HG03025 (cell line): ENCODE results near the gene EIF1AD.
"Not testable (repeated sequence)": the region's sequence is repeated elsewhere in the genome, so short reads cannot be mapped to it uniquely, and the experiment has no call there.

Source experiments
- ATAC-seq: cut with Tn5 transposase; IDR thresholded peaks from one replicate; pipeline ENCODE4 v1.9.1; 2021; ENCODE audit warnings: mild to moderate bottlenecking, moderate library complexity; ENCODE audit not compliant: unreplicated experiment, low FRiP score

Gene EIF1AD

DNA sequence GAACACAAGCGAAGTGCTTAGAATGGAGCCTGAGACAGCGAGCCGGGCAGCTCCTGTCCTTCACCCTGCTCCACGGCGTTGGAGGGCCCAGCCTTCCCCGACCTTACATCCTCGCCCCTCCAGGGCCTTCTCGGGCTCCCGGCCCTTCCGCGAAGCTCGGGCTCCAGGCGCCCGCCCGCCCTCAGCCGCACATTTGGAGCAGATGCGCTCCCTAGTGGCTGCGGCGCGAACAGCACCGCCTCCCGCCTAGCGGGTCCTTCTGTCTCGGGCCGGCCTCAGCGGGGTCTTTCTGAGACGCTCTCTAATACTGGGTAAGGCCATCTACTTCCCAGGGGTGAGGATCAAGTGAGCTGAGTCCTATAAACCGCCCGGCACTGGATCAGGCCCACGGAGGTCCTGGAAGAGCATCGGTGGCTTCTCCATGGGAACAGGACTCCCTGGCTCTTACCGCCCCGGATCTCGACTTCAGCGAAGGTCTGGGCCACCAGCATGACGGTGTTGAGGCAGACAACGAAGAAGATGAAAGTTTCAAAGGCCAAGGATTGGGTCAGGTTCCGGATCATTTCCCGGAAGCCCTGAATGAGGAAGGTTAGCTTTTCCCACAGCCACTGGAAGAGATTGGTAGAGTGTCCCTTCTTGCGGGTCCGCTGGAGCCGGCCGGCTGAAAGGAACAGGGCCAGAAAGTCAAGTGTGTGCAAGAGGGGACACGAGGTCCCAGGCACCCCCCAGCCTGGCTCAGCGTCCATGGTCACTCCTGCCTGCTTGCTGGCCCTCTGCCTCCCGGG is 20.6 kb upstream of the EIF1AD start:
- ATAC-seq, result no peak

DNA sequence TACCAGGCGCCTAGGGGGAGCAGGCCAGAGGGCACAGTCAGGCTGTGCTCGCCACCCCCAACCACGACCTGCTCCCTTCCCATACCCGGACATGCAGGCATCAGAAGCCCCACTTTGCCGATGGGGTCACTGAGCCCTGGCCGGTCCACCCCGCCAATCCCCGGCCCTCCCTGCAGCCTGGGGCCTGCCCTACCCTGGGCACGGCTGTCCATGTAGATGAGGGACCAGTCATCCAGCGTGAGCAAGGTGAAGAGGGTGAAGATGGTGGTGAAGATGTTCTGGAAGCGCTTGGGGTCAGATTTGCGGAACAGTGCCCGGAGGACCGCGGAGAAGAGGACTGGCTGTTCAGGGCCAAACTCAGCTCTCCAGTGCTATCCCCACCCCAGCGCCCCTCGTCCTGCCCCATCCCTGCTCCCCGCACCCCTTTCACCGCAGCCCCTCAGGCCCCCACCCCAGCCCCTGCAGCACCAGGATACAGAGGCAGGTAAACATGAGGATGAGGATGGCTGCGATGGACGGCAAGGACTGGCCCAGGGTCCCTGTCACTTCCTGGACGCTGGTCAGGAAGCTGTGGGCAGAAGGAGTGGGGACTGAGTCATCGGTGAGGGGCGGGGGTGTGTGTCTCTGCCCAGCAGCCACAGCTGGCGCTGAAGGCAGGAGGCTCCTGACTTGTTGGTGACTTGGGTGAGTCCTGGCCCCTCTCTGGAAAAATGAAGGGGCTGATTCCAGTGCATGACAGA is 18.8 kb upstream of the EIF1AD start:
- no peak for ATAC-seq

DNA sequence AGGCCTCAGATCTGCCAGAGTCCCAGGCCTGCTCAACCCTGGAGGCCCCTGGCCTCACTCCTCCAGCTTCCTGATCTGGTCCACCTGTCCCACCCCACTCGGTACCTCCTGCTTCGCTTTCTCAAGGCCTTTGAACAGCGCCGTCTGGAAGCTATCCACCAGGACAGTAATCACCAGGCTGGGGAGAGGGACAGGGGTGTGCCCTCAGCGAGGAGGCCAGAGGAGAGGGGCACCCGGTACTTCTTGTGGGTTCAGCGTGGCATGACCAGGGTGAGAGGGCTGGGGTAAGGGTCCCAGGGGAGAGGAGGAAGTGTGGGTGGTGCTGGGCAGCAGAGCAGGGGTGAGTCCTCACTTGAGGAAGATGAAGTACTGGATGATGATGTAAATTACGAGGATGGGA is 18.3 kb upstream of the EIF1AD start:
- no peak for ATAC-seq

DNA sequence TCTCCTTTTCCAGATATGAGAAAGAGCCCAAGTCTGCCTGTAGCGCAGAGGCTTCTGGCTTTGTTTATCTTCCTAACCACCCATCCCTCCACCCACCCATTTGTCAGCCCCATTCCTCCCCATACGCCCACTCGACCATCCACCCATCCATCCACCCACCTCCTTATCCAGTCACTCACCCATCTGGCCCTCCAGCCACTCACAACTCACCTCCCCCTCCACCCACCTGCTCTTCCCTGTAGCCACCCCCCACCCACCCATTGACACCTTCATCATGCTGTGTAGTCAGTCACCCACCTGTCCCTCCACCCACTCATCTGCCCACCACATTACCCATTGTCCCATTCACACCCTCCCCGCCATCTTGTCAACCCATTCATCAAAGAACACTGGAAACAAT is 15.4 kb upstream of the EIF1AD start:
- ATAC-seq, result no peak

DNA sequence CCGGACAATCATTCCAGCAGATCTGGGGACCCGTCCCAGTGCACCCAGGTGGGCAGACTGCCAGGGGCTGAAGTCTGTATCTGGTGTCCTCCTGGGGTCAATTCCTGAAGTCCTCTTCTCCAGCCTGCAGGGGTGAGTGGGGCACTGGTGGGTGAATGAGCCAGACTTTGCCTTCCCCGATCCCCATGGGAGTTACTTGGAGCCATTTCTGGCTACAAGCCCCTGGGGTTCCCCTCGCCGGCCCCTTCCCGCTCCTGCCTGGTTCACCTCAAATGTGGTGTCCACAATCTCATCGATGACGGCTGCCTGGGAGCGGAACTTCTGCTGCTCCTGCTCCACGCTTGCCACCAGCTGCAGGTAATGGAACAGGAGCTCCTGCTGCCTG is 14.8 kb upstream of the EIF1AD start:
- ATAC-seq, result no peak

DNA sequence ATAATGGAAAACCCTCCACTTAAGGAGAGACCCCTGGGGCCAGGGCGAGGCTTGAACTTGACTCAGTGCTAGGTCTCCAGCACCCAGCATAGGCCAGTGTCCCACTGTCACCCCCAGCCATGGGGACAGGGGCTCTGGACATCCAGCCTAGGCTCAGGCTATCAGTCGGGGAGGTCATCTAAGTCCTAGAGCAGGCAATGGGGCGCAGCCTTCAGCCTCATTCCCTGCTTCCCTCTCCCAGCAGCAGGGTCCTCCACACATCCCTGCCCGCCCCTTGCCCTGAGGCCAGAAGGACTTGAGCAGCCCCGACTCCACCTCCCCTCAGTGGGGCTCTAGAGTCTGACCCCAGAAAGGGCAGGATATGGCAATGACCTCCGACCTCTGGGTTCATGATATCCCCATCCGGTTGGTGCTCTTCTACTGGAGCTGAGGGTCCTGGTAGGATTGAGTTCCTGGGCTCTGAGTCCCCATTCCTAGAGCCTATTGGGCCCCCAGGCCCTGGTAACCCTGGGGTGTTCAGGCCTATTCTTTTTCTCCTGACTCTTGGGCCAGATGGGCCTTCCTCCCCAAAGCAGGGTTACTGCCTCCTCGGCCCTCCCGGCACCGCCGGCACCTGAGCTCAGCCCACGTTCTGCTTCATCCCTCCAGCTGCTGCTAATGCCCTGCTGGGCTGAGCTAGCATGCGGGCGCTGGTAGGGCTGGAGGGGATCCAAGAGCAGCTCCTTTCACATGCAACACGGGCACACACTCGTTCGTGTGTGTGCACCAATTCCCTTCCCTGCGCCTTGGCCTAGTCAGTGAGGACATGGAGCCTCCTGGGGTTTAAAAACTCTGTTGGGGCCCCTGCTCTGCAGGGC is 14.2 kb upstream of the EIF1AD start:
- no peak for ATAC-seq

DNA sequence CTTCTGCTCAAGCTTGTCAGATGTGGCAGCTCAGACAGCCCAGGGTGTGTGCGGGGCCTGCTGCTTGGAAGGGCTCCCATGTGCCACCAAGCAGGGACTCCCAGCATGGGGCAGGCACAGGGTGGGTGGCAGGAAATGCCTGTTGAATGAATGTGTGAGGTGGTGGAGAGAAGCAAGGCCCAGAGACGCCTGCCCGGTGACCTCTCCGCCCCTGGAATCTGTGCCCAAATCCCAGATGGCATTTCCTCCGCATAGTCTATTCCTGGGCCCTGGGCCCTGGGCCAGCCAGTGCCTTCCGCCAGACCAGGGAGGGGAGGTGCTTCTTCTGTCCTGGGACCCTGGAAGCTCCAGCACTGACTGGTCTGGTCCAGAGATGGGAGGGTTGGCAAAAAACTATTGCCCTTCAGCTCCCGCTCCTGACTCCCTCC is 13.5 kb upstream of the EIF1AD start:
- ATAC-seq, result no peak

DNA sequence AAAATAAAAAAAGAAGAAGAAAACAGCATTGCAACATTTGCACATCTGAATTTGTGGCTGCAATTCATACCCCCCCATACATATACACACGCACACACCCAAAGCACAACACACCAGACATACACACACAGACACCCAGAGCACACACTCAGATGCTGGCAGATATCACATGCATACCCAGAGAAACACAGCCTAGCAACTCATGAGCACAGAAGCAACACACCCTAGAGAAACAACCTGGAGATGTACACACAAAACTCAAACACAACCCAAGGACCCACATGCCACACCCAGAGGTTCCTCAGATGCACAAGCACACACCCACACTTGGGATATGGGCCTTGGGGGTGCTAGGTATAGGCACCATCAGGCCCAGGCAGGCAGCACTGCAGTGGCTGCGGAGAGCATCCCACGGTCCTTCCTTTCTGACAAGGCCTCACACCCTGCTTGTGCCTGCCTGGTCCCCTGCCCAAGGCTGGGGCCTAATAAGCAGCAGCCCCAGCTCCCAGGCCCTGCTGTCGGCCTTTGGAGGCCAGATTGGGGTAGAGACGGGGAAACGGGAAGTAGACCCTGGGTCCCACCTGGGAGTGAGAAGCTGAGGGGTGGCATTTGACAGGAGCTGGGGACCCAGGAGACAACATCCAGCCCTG is 13.0 kb upstream of the EIF1AD start:
- ATAC-seq, result no peak

DNA sequence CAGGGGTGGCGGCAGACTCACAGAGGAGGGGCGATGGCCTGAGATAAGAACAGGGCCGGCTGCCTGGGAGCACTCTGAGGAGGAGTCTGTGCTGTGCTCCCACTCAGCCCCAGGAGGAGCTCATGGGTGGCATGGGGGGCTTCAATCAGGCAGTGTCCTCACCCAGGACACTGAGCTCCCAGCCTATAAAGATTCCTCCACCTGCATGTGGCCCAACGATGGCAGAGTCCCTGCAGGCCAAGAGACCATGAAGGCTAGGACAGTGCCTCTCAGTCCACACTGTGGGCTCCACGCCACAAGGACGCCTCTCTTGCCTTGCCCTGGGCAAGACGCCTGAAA is 11.8 kb upstream of the EIF1AD start:
- no peak for ATAC-seq

DNA sequence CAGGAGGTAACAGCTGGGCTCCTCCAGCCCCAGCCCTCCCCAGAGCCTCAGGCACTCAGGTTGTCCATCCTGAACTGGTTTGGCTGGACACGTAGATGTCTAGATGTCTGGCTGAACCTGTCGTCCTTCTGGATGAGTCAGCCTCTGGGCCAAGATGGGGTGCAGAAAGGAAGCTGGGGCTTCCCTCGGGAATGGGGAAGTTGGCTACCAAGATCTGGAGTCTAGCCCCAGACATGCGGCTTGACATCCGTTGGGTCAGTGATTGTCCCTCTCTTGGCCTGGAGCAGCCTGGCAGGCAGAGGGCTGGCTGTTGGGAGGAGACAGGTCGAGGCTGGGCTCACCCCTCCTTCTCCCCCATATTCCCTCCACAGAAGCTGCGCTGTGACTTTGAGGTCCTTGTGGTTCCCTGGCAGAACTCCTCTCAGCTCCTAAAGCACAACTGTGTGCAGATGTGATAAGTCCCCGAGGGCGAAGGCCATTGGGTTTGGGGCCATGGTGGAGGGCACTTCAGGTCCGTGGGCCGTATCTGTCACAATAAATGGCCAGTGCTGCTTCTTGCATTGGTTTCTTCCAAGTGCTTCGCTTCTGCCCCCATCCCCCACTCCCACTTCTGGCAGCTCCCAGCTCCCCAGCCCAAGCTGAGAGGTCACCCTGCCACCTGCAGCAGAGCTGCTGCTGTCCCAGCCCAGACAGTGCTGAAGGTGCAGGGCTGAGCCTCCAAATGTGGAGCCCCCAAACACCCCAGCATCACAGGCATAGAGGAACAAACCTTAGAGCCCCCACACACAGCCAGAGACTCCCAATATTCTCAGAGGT is 11.2 kb upstream of the EIF1AD start:
- no peak for ATAC-seq

DNA sequence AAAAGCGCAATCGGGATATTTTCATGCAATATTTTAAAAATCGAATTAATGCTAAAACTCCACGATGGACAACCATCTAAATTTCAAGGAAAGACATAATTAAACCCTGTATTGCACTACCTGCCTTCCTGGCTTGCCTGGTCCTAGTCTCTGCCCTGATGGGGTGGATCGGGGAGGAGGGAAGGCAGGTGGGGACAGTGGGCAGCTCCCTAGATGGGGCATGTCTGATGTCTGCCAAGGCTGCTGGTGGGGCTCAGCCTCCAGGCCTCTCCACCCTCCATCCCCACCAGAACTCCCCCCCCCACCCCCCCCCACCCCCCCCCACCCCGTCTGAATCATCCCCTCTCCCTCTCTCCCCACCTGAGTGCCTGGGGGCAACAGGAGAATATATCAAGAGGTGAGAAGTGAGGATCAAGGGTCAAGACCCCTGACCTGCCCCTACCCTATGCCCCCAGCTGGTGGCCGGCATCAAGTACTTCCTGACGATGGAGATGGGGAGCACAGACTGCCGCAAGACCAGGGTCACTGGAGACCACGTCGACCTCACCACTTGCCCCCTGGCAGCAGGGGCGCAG is 10.5 kb upstream of the EIF1AD start:
- ATAC-seq, result no peak

DNA sequence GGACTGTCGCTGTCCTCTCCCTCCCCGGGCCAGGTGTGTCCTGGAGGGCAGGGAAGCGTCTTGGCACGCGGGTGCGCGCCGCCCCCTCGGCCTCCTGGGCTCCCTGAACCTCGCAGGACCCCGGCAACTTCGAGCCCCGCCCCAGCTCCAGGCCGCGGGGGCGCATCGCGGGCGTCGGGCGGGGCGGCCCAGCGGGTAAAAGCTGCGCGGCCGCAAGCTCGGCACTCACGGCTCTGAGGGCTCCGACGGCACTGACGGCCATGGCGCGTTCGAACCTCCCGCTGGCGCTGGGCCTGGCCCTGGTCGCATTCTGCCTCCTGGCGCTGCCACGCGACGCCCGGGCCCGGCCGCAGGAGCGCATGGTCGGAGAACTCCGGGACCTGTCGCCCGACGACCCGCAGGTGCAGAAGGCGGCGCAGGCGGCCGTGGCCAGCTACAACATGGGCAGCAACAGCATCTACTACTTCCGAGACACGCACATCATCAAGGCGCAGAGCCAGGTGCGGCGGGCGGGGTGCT is 9.9 kb upstream of the EIF1AD start, which contains the start of gene CST6:
Gene CST6 (plus strand): TSS at position 224 of the 519 bp plus-strand sequence. CDS start 37 bp downstream, at position 261.
- no peak for ATAC-seq

DNA sequence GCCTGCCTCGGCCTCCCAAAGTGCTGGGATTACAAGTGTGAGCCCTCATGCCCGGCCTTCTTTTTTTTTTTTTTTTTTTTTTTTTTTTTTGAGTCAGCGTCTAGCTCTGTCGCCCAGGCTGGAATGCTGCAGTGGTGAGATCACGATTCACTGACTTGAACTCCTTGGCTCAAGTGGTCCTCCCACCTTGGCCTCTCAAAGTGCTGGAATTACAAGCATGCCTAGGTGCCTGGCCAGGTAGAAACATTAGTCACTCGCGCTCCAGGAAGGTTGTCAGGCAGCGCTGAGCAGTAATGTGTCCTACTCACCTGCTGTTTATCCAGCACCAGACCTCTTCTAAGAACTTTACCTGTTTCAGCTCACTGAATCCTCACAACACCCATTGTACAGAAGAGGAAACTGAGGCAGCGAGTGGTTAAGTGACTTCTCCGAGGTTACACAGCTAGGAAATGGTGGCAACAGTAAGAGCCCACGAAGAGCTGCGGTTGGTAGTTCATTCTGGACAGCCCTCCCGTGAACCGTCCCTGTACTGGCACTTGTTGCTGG is 9.4 kb upstream of the EIF1AD start:
- ATAC-seq, result no peak

DNA sequence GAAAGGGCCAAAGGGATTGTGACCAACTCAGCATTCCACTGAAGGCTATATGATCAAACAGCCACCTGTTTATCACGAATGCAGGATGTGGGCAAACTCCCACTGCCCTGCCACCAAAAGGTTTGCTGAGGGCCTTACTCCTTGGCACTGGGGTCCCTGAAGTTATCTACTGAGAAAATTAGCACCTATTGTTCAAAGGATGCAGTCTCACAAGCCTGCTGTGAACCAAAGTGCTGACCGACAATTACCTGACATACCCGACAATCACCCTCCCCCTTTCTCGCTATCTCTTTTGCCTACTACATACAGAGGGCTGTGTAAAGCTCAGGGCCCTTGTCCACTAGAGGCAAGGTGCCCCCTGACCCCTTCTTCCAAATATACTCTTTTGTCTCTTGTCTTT is 8.1 kb upstream of the EIF1AD start:
- not testable (repeated sequence) for ATAC-seq

DNA sequence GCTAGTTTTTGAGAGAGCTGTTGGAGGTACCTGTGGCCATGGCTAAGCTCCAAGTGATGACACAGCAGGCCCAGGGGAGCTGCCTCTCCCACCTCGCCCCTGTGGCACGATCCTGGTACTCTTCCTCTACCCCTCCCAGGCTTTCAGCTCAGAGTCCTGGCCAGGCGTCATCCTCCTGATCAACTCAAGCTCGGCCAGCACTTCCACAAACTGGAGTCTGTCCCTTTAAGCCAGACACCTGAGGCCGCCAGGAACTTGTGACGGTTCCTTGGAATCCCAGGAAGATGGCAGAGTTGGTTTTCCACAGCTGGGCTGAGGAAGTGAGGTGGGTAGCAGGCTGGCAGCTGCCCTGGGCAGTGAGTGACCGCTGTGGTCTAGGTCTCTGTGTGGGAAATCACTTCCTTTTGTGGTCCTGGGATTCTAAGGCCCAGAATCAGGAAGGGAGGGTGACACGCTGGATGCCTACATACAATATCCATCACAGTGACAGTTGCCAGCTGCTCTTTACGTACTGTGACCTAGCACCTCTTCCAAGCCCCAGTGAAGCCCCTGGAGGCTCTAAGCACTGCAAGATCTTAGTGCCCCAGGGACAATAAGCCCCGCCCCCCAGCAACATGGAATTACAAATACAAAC is 6.6 kb upstream of the EIF1AD start:
- ATAC-seq, result no peak

DNA sequence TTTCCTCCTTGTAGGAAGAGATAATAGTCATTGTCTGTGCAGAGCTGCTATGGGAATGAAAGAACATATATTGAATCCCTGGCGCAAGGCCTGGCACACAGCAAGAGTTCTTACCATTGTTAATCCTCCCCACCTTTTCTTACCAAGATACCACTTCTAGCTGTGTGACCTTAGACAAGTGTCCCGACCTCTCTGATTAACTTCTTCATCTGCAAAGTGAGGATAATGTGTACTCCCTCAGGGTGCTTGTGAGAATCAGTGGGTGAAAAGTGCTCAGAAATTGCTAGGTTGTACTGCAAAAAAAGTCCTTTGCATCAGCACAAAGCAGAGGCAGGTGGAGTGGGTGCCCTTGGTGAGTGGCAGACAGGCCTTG is 6.1 kb upstream of the EIF1AD start:
- ATAC-seq, result no peak

DNA sequence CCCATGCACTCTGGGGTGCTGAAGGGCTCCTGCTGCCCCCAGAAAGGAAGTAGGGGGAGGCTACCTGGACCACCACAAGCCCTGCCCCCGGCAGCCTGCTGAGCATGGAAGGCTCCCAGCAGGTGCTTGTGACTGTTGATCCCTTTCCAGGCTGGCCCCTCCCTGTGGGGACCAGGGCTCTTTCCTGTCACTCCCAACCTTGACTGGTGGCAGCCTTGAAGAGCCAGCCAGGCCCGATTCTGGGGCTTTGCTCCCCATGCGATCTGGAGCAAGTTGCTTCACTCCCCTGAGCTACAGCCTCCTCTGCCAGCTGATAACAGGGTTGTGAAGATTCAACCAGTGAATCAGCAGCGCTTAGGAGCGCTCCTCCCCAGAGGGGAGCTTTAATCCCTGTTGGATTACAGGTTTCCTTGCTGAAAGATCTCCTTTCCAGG is 5.3 kb upstream of the EIF1AD start:
- ATAC-seq, result no peak

DNA sequence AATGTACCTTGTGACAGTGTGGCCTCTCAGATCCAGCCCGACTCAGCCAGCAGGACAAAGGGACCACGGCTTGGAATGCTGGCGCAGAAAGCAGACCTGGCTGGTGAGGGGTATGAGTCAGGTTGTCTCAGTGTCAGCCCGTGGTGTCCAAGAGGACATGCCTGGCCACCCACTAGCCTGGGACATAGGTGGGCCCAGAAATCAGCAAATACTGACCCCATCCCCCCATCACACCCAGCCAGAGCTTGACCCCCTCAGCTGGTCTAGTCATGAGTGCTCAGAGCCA is 4.9 kb upstream of the EIF1AD start:
- ATAC-seq, result no peak
